A549 (cell line): ENCODE results near the gene AP3D1. TPM values are rescaled to one million over a fixed set of nuclear protein-coding genes. Genes with fewer than 3 reads are reported as not detected.

ENCODE experiments used
- ATAC-seq, 2 experiments: fragments of 200-7000 bp in 1 of 2; fragments of >200 bp in 1 of 2; cut with Nextera tagmentation in 1 of 2; cut with Tn5 transposase in 1 of 2; 3 replicates each; pipeline versions ENCODE4 v1.8.0 to v1.9.1; 2018 to 2020; ENCODE audit warnings: mild to moderate bottlenecking in 1 of 2, moderate library complexity in 1 of 2
- CTCF ChIA-PET: fragments of 300-600 bp; sonication (Branson Sonifier 250); formaldehyde crosslinking; extraction: SDS; loops from one replicate; lab custom pipeline; 2021; ENCODE audit warnings: antibody characterized with exemption, inconsistent platforms; lab: Yijun Ruan, JAX
- POLR2A ChIA-PET: fragments of 350-600 bp; formaldehyde crosslinking; extraction: SDS; loops from one replicate; lab custom pipeline; 2021; ENCODE audit warnings: antibody characterized with exemption, inconsistent platforms; lab: Yijun Ruan, JAX
- DNase-seq, 2 experiments: peaks; one replicate each; pipeline versions ENCODE4 v3.0.0 to v3.0.0-alpha.2; 2011 to 2016; ENCODE audit warnings: low read depth in 1 of 2, low spot score in 1 of 2
- FAIRE-seq: peaks from 2 replicates; lab custom pipeline; 2011; peaks lifted over from hg19 to GRCh38; lab: Jason Lieb, UNC
- H3K27ac ChIP-seq, 2 experiments: fragments of >200 bp; sonication (Bioruptor Twin); formaldehyde crosslinking; 3 replicates each; pipeline ENCODE4 v1.5.1; 2016 to 2017
- H3K4me1 ChIP-seq: fragments of >200 bp; sonication (Bioruptor Twin); formaldehyde crosslinking; 3 replicates; pipeline ENCODE4 v1.6.1; 2016
- H3K4me2 ChIP-seq: fragments of >200 bp; sonication (Bioruptor Twin); formaldehyde crosslinking; 3 replicates; pipeline ENCODE4 v1.6.1; 2016
- H3K4me3 ChIP-seq: fragments of >200 bp; sonication (Bioruptor Twin); formaldehyde crosslinking; 3 replicates; pipeline ENCODE4 v1.5.1; 2016
- H3K9me3 ChIP-seq: fragments of >200 bp; sonication (Bioruptor Twin); formaldehyde crosslinking; 3 replicates; pipeline ENCODE4 v1.6.1; 2016
- BCL3 ChIP-seq: fragments of >200 bp; sonication (Bioruptor Twin); formaldehyde crosslinking; IDR thresholded peaks from 3 replicates; pipeline ENCODE4 v1.6.1; 2016
- CBX8 ChIP-seq: fragments of 200-600 bp; sonication (generic); IDR thresholded peaks from 2 replicates; pipeline ENCODE4 v1.6.1; 2016
- CHD2 ChIP-seq: fragments of 150-350 bp; IDR thresholded peaks from 2 replicates; pipeline ENCODE4 v1.6.1; 2014; ENCODE audit warnings: low read length; ENCODE audit not compliant: partially characterized antibody
- CHD4 ChIP-seq: fragments of 200-600 bp; sonication (generic); IDR thresholded peaks from 2 replicates; pipeline ENCODE4 v1.6.1; 2016; ENCODE audit warnings: antibody characterized with exemption, mild to moderate bottlenecking, borderline replicate concordance
- ESRRA ChIP-seq: fragments of 150-350 bp; IDR thresholded peaks from 2 replicates; pipeline ENCODE4 v1.6.1; 2014; ENCODE audit warnings: mild to moderate bottlenecking, low read length, borderline replicate concordance
- FOSB ChIP-seq: fragments of 250-450 bp; sonication (Bioruptor Pico); IDR thresholded peaks from 2 replicates; pipeline ENCODE4 v1.5.0; 2020; ENCODE audit warnings: mild to moderate bottlenecking, moderate library complexity
- FOSL2 ChIP-seq, 2 experiments: fragments of 450-650 bp in 1 of 2; fragments of >200 bp in 1 of 2; sonication (Bioruptor Twin) in 1 of 2; formaldehyde crosslinking; IDR thresholded peaks; 2 replicates each; pipeline versions ENCODE4 v1.5.0 to v1.6.1; 2016 to 2020; ENCODE audit warnings: mild to moderate bottlenecking in 1 of 2, moderate library complexity in 1 of 2
- FOXS1 ChIP-seq: fragments of 250-450 bp; sonication (Bioruptor Pico); IDR thresholded peaks from 2 replicates; pipeline ENCODE4 v1.5.0; 2020; ENCODE audit warnings: mild to moderate bottlenecking, moderate library complexity
- GATA3 ChIP-seq: IDR thresholded peaks from 2 replicates; pipeline ENCODE4 v1.6.1; 2012; ENCODE audit warnings: borderline replicate concordance
- HEYL ChIP-seq: fragments of 250-450 bp; sonication (Bioruptor Pico); IDR thresholded peaks from 2 replicates; pipeline ENCODE4 v1.8.0; 2021; ENCODE audit warnings: mild to moderate bottlenecking, moderate library complexity
- HMGXB4 ChIP-seq: fragments of 250-450 bp; sonication (Bioruptor Pico); IDR thresholded peaks from 2 replicates; pipeline ENCODE4 v1.5.0; 2021; ENCODE audit warnings: mild to moderate bottlenecking, moderate library complexity, borderline replicate concordance
- HOXA7 ChIP-seq: fragments of 250-450 bp; sonication (Bioruptor Pico); IDR thresholded peaks from 2 replicates; pipeline ENCODE4 v1.5.0; 2020; ENCODE audit warnings: mild to moderate bottlenecking, moderate library complexity
- HOXB13 ChIP-seq: fragments of 250-450 bp; sonication (Bioruptor Pico); IDR thresholded peaks from 2 replicates; pipeline ENCODE4 v1.5.0; 2020; ENCODE audit warnings: low read depth, mild to moderate bottlenecking, moderate library complexity
- JUN ChIP-seq, 2 experiments: fragments of >200 bp; sonication (Bioruptor Twin); formaldehyde crosslinking; IDR thresholded peaks; 2 replicates in 1 of 2; 3 replicates in 1 of 2; pipeline ENCODE4 v1.6.1; 2016 to 2017
- PBX3 ChIP-seq: IDR thresholded peaks from 2 replicates; pipeline ENCODE4 v1.6.1; 2012
- RCOR1 ChIP-seq: fragments of 150-350 bp; IDR thresholded peaks from 2 replicates; pipeline ENCODE4 v1.6.1; 2014; ENCODE audit warnings: antibody characterized with exemption, low read length, low read depth
- TFCP2L1 ChIP-seq: fragments of 250-450 bp; sonication (Bioruptor Pico); IDR thresholded peaks from 2 replicates; pipeline ENCODE4 v1.5.0; 2021; ENCODE audit warnings: mild to moderate bottlenecking
- TP53 ChIP-seq: fragments of 250-450 bp; sonication (Bioruptor Pico); IDR thresholded peaks from 2 replicates; pipeline ENCODE4 v1.5.0; 2021; ENCODE audit warnings: mild to moderate bottlenecking, moderate library complexity
- ZC3H11A ChIP-seq: fragments of 450-650 bp; IDR thresholded peaks from 2 replicates; pipeline ENCODE4 v1.6.1; 2014; ENCODE audit warnings: antibody characterized with exemption, mild to moderate bottlenecking
- ZFP36 ChIP-seq: fragments of 450-650 bp; IDR thresholded peaks from 2 replicates; pipeline ENCODE4 v1.6.1; 2014; ENCODE audit warnings: borderline replicate concordance; ENCODE audit not compliant: partially characterized antibody
- ZNF302 ChIP-seq: fragments of 250-450 bp; sonication (Bioruptor Pico); IDR thresholded peaks from 2 replicates; pipeline ENCODE4 v1.9.0; 2021; ENCODE audit warnings: inconsistent platforms, mild to moderate bottlenecking, moderate library complexity
- ZSCAN20 ChIP-seq: fragments of 250-450 bp; sonication (Bioruptor Pico); IDR thresholded peaks from 2 replicates; pipeline ENCODE4 v1.8.0; 2022; ENCODE audit warnings: mild to moderate bottlenecking, moderate library complexity
- WGBS: methylation state at CpG from one replicate; pipeline ENCODE4 v1.1.6; 2017; ENCODE audit errors: missing lambda C conversion rate; 5-methylcytosine and 5-hydroxymethylcytosine counted together
- polyA plus RNA-seq, 4 experiments: library from polyadenylated mRNA; depleted of rRNA in 3 of 4; stranded (reverse); fragments of >200 nt; fragmentation: RNase III in 1 of 4; extraction: RNeasy Plus Mini Kit Qiagen cat#74134 plus additional on column Dnase treatment in 1 of 4; gene quantifications; 2 replicates in 3 of 4; 3 replicates in 1 of 4; pipeline ENCODE4 v1.2.3, GENCODE V29; 2011 to 2017
- TF ChIP-seq, protein P1 (sequence below): IDR thresholded peaks from 2 replicates; pipeline ENCODE4 v1.6.1; 2012; ENCODE audit warnings: low read depth, borderline replicate concordance
- TF ChIP-seq, protein P2 (sequence below): fragments of 150-350 bp; IDR thresholded peaks from 2 replicates; pipeline ENCODE4 v1.6.1; 2014; ENCODE audit warnings: low read depth, mild to moderate bottlenecking, low read length

The AP3D1 gene
- polyA plus RNA-seq, 2 of the 4 experiments (the other 2 are of a cell fraction): 44.4 to 66.9 TPM

DNA sequence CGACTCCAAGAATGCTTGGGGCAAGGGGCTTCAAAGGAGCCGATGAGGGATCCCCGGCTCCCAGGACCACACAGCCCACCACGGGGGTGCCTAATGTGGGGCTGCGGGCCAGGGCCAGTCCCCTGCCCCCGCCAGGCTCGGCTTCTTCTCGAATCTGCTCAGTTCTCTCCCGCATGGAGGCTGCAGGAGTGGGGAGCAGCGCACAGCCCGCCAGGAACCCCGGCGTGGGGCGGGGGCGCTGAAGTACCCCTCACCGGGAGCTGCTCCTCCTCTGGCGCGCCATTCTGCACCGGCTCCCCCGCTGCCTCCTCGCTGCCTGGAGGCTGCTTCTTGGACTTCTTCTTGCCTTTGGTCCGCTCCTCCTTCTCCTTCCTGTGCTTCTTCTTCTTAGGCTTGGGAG is 39.9 kb downstream of the AP3D1 start:
- H3K27ac ChIP-seq: no peak overlapping the region
- FAIRE-seq (no peak), ATAC-seq (no peak), DNase-seq (no peak)
- H3K4me3 ChIP-seq: no peak overlapping the region
- ChIA-PET CTCF (interaction anchor here (0.7 kb wide), 1 partner anchor 12 kb away, joined by 3 read pairs; no protein-coding TSS in a partner anchor), POLR2A (no interaction called here)
- H3K9me3 ChIP-seq: no peaks in the 10 kb centered on the region
- WGBS: 96% methylated on average over 14 of the region's 22 CpGs
- no peak overlapping the region for H3K4me2 ChIP-seq
- H3K4me1 ChIP-seq: no peaks in the 10 kb centered on the region
- TF ChIP-seq JUN (IDR thresholded peaks at IDR 0.05) (no peak), CHD4 (no peak), TP53 (CRISPR knock-in tag) (no peak), TFCP2L1 (CRISPR knock-in tag) (no peak), RCOR1 (no peak), HOXA7 (CRISPR knock-in tag) (no peak), ESRRA (no peak), ZC3H11A (no peak), GATA3 (no peak), ZNF302 (no peak)
- TF ChIP-seq, protein P1, sequence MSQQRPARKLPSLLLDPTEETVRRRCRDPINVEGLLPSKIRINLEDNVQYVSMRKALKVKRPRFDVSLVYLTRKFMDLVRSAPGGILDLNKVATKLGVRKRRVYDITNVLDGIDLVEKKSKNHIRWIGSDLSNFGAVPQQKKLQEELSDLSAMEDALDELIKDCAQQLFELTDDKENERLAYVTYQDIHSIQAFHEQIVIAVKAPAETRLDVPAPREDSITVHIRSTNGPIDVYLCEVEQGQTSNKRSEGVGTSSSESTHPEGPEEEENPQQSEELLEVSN: no peak

GRCh38 chr19:2110822-2111221 is 40.5 kb downstream of the AP3D1 start:
- H3K9me3 ChIP-seq: no peaks in the 10 kb centered on the region; the same call in 2 of the 3 replicates
- no peak for FAIRE-seq
- no peak; a peak in 2 of 6 replicates for ATAC-seq
- ChIA-PET POLR2A (no interaction called here), CTCF (interaction anchor here (0.7 kb wide), 1 partner anchor 13 kb away, joined by 3 read pairs; no protein-coding TSS in a partner anchor)
- no peak overlapping the region for H3K4me2 ChIP-seq
- 100% methylated on average over 7 of the region's 13 CpGs for WGBS
- H3K27ac ChIP-seq: no peak overlapping the region
- H3K4me1 ChIP-seq: no peaks in the 10 kb centered on the region
- H3K4me3 ChIP-seq: no peak overlapping the region
- DNase-seq: no peak
- TF ChIP-seq CHD2: no peak
- TF ChIP-seq HMGXB4: no peak
- no peak for TF ChIP-seq BCL3
- TF ChIP-seq HEYL (CRISPR knock-in tag): no peak
- TF ChIP-seq, protein P2, sequence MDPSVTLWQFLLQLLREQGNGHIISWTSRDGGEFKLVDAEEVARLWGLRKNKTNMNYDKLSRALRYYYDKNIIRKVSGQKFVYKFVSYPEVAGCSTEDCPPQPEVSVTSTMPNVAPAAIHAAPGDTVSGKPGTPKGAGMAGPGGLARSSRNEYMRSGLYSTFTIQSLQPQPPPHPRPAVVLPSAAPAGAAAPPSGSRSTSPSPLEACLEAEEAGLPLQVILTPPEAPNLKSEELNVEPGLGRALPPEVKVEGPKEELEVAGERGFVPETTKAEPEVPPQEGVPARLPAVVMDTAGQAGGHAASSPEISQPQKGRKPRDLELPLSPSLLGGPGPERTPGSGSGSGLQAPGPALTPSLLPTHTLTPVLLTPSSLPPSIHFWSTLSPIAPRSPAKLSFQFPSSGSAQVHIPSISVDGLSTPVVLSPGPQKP: no peak
- TF ChIP-seq, protein P1: no peak
- TF ChIP-seq ZSCAN20 (CRISPR knock-in tag): no peak
- no peak for TF ChIP-seq FOSL2 (IDR thresholded peaks at IDR 0.05)
- no peak for TF ChIP-seq FOSL2 (CRISPR knock-in tag; IDR thresholded peaks at IDR 0.05)
- no peak for TF ChIP-seq HOXB13
- TF ChIP-seq FOSB (CRISPR knock-in tag): no peak
- TF ChIP-seq ZFP36: no peak
- no peak for TF ChIP-seq FOXS1
- no peak for TF ChIP-seq PBX3
- TF ChIP-seq CBX8: no peak
